Neuronal stem cell (in vitro differentiated cells): ENCODE measurements around the gene FAF1.
"Not testable (repeated sequence)": the region's sequence is repeated elsewhere in the genome, so short reads cannot be mapped to it uniquely, and the experiment has no call there.

Source experiments
- DNase-seq: peaks from one replicate; pipeline ENCODE4 v3.0.0-alpha.2; 2013; ENCODE audit warnings: low spot score
- H2AFZ ChIP-seq: one replicate; pipeline ENCODE4 v1.6.1; 2013; ENCODE audit warnings: mild to moderate bottlenecking, low read length, inconsistent platforms
- H2AK5ac ChIP-seq: 2 replicates; pipeline ENCODE4 v1.6.1; 2013; ENCODE audit warnings: low read depth, mild to moderate bottlenecking, inconsistent platforms, low read length, moderate library complexity, mixed read lengths
- H2BK120ac ChIP-seq: 2 replicates; pipeline ENCODE4 v1.6.1; 2013; ENCODE audit warnings: low read depth, mild to moderate bottlenecking, inconsistent platforms, low read length, moderate library complexity, mixed read lengths
- H2BK12ac ChIP-seq: one replicate; pipeline ENCODE4 v1.6.1; 2013; ENCODE audit warnings: low read length, inconsistent platforms
- H2BK15ac ChIP-seq: 2 replicates; pipeline ENCODE4 v1.6.1; 2013; ENCODE audit warnings: mild to moderate bottlenecking, low read length, inconsistent platforms, mixed read lengths
- H2BK5ac ChIP-seq: one replicate; pipeline ENCODE4 v1.6.1; 2013; ENCODE audit warnings: inconsistent platforms, mild to moderate bottlenecking, low read length, moderate library complexity
- H3K14ac ChIP-seq: one replicate; pipeline ENCODE4 v1.6.1; 2013; ENCODE audit warnings: low read length, inconsistent platforms
- H3K18ac ChIP-seq: 2 replicates; pipeline ENCODE4 v1.6.1; 2013; ENCODE audit warnings: low read length, inconsistent platforms
- H3K23ac ChIP-seq: 2 replicates; pipeline ENCODE4 v1.6.1; 2013; ENCODE audit warnings: low read depth, mild to moderate bottlenecking, mixed read lengths, low read length, inconsistent platforms; ENCODE audit not compliant: poor library complexity
- H3K27ac ChIP-seq: replicated peaks from 3 replicates; pipeline ENCODE4 v1.5.1; 2013; ENCODE audit warnings: low read length, inconsistent platforms
- H3K27me3 ChIP-seq, 3 experiments: 2 replicates each; pipeline ENCODE4 v1.6.1; 2013; ENCODE audit warnings: low read length in 3 of 3, mild to moderate bottlenecking in 2 of 3, inconsistent platforms in 1 of 3, low read depth in 1 of 3, mixed read lengths in 1 of 3, moderate library complexity in 1 of 3; ENCODE audit not compliant: control insufficient read depth in 3 of 3, insufficient read depth in 3 of 3
- H3K36me3 ChIP-seq, 2 donors: replicated peaks in 1 of 2; 2 replicates each; pipeline ENCODE4 v1.6.1; 2013; ENCODE audit warnings: low read length in 2 of 2; ENCODE audit not compliant: control insufficient read depth in 2 of 2, insufficient read depth in 2 of 2
- H3K4ac ChIP-seq: 2 replicates; pipeline ENCODE4 v1.6.1; 2013; ENCODE audit warnings: inconsistent platforms, mild to moderate bottlenecking, low read length, moderate library complexity
- H3K4me1 ChIP-seq, 2 donors: 1 replicate in 1 of 2; 2 replicates in 1 of 2; pipeline ENCODE4 v1.6.1; 2013; ENCODE audit warnings: low read length in 2 of 2, low read depth in 1 of 2; ENCODE audit not compliant: control insufficient read depth in 2 of 2, insufficient read depth in 1 of 2
- H3K4me2 ChIP-seq: one replicate; pipeline ENCODE4 v1.6.1; 2013; ENCODE audit warnings: mild to moderate bottlenecking, low read length, inconsistent platforms; ENCODE audit not compliant: insufficient read depth, poor library complexity, severe bottlenecking
- H3K4me3 ChIP-seq, 2 donors: 2 replicates each; pipeline ENCODE4 v1.5.1; 2013; ENCODE audit warnings: low read length in 2 of 2, mild to moderate bottlenecking in 2 of 2, inconsistent platforms in 1 of 2, moderate library complexity in 1 of 2
- H3K79me1 ChIP-seq: one replicate; pipeline ENCODE4 v1.6.1; 2013; ENCODE audit warnings: low read depth, mild to moderate bottlenecking, inconsistent platforms, low read length, moderate library complexity
- H3K9ac ChIP-seq: one replicate; pipeline ENCODE4 v1.6.1; 2013; ENCODE audit warnings: mild to moderate bottlenecking, low read depth, low read length, inconsistent platforms; ENCODE audit not compliant: poor library complexity
- H3K9me3 ChIP-seq, 2 donors: replicated peaks in 1 of 2; 2 replicates each; pipeline versions ENCODE3 to v1.6.1; 2013; ENCODE audit warnings: low read length in 2 of 2, mild to moderate bottlenecking in 2 of 2, inconsistent platforms in 1 of 2, low read depth in 1 of 2, mixed read lengths in 1 of 2, moderate library complexity in 1 of 2; ENCODE audit not compliant: control insufficient read depth in 2 of 2, insufficient read depth in 1 of 2
- H4K8ac ChIP-seq: one replicate; pipeline ENCODE4 v1.6.1; 2013; ENCODE audit warnings: low read depth, mild to moderate bottlenecking, inconsistent platforms, low read length, moderate library complexity
- H4K91ac ChIP-seq: one replicate; pipeline ENCODE4 v1.6.1; 2013; ENCODE audit warnings: low read length, low read depth, mild to moderate bottlenecking, inconsistent platforms; ENCODE audit not compliant: poor library complexity
- WGBS, 2 donors: extraction: QIAGEN DNeasy Blood & Tissue Kit; methylation state at CpG; one replicate each; pipeline ENCODE4 v1.1.7; 2013; ENCODE audit warnings: missing lambda C conversion rate in 2 of 2, mixed read lengths in 1 of 2; ENCODE audit not compliant: insufficient read length in 2 of 2, insufficient replicate concordance in 1 of 2; ENCODE audit errors: extremely low coverage in 2 of 2; 5-methylcytosine and 5-hydroxymethylcytosine counted together

FAF1 gene

DNA sequence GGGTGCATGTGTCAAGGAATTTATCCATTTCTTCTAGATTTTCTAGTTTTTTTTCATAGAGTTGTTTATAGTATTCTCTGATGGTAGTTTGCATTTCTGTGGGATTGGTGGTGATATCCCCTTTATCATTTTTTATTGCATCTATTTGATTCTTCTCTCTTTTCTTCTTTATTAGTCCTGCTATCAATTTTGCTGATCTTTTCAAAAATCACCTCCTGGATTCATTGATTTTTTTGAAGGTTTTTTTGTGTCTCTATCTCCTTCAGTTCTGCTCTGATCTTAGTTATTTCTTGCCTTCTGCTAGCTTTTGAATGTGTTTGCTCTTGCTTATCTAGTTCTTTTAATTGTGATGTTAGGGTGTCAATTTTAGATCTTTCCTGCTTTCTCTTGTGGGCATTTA lies 52.5 kb downstream of the FAF1 start:
- H3K4me2 ChIP-seq, H3K4ac ChIP-seq, H3K27me3 ChIP-seq, H2BK12ac ChIP-seq, H3K9me3 ChIP-seq, H4K8ac ChIP-seq, H3K14ac ChIP-seq, H3K4me3 ChIP-seq, H2AK5ac ChIP-seq, H2BK15ac ChIP-seq, H3K27ac ChIP-seq, H3K9ac ChIP-seq, H3K4me1 ChIP-seq, H3K36me3 ChIP-seq, H3K18ac ChIP-seq, H2BK5ac ChIP-seq, H3K23ac ChIP-seq, H2BK120ac ChIP-seq, H4K91ac ChIP-seq, H3K79me1 ChIP-seq, H2AFZ ChIP-seq, DNase-seq: not testable (repeated sequence)

- not testable (repeated sequence) for H3K4me1 ChIP-seq, H2BK5ac ChIP-seq, H3K4me3 ChIP-seq, H3K79me1 ChIP-seq, H2BK15ac ChIP-seq, H3K18ac ChIP-seq, H3K4ac ChIP-seq, H3K4me2 ChIP-seq, H4K91ac ChIP-seq, H3K27ac ChIP-seq, H3K23ac ChIP-seq, H3K14ac ChIP-seq, H3K9me3 ChIP-seq, H3K9ac ChIP-seq, H2BK120ac ChIP-seq, H4K8ac ChIP-seq, H3K27me3 ChIP-seq, H3K36me3 ChIP-seq, H2BK12ac ChIP-seq, H2AK5ac ChIP-seq, H2AFZ ChIP-seq, DNase-seq
- no CpG with 5 or more reads among the region's 1 CpG for WGBS, 2 donors
Observed at GRCh38 chr1:50906050-50906449, 54.0 kb downstream of the FAF1 start.

- Histone ChIP-seq H2BK120ac (no peak overlapping the region), H3K27ac (no peak overlapping the region), H3K18ac (no peak overlapping the region), H3K4me1 (no peaks in the 10 kb centered on the region), H3K4me2 (no peak overlapping the region), H2BK15ac (no peak overlapping the region), H3K79me1 (peaks cover 2% of the 10 kb centered on the region), H3K27me3 (no peaks in the 10 kb centered on the region), H3K14ac (no peak overlapping the region), H4K8ac (no peak overlapping the region), H2AFZ (no peak overlapping the region), H3K4ac (no peak overlapping the region), H3K4me3 (no peak overlapping the region), H3K9ac (no peak overlapping the region), H3K23ac (no peak overlapping the region), H3K9me3 (no peaks in the 10 kb centered on the region), H3K36me3 (no peaks in the 10 kb centered on the region), H2AK5ac (no peak overlapping the region), H2BK5ac (no peak overlapping the region), H2BK12ac (no peak overlapping the region), H4K91ac (no peak overlapping the region)
- DNase-seq = no peak
- no CpG with 5 or more reads among the region's 1 CpG for WGBS, 2 donors
Observed at GRCh38 chr1:50902419-50902818, 57.6 kb downstream of the FAF1 start.

DNA sequence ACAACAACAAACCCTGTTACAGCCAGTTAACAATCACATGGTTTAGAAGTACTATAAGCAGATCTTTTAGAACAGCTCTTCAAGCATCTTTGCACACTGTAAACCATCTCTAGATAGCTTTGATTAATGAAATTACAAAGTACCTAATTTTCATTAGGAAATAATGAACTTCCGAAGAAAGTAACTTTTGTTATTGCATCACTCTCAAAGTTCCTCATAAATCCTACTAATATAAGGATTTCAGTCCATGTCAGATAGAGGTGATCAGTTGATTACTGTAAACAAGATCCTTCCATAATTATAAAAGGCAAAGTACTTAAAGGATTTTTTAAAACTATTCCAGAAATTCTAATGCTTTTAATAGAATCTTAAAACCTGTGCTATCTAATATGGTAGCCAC lies 58.2 kb downstream of the FAF1 start:
- H3K4me3 ChIP-seq = no peak overlapping the region
- H3K4ac ChIP-seq = no peak overlapping the region
- H3K14ac ChIP-seq = no peak overlapping the region
- H2BK120ac ChIP-seq = no peak overlapping the region
- no peak overlapping the region for H2AFZ ChIP-seq
- H3K18ac ChIP-seq = no peak overlapping the region
- no peak overlapping the region for H2BK15ac ChIP-seq
- no peak overlapping the region for H3K4me2 ChIP-seq
- H3K27me3 ChIP-seq = no peaks in the 10 kb centered on the region
- no peaks in the 10 kb centered on the region for H3K9me3 ChIP-seq
- H2BK12ac ChIP-seq = no peak overlapping the region
- no peaks in the 10 kb centered on the region for H3K36me3 ChIP-seq
- WGBS, 2 donors = no CpG with 5 or more reads among the region's 1 CpG
- H3K27ac ChIP-seq = no peak overlapping the region
- no peak overlapping the region for H4K8ac ChIP-seq
- no peak overlapping the region for H2AK5ac ChIP-seq
- DNase-seq = no peak
- no peak overlapping the region for H3K23ac ChIP-seq
- no peaks in the 10 kb centered on the region for H3K4me1 ChIP-seq
- no peak overlapping the region for H3K9ac ChIP-seq
- no peak overlapping the region for H4K91ac ChIP-seq
- peaks cover 2% of the 10 kb centered on the region for H3K79me1 ChIP-seq
- H2BK5ac ChIP-seq = no peak overlapping the region
